IPS-18a (cell line): ENCODE measurements around the gene SPG7.

Experiments
- H3K27ac ChIP-seq: one replicate; pipeline ENCODE4 v1.5.1; 2013; ENCODE audit warnings: low read length
- H3K27me3 ChIP-seq: one replicate; pipeline ENCODE4 v1.6.1; 2013; ENCODE audit warnings: mild to moderate bottlenecking, low read length; ENCODE audit not compliant: control insufficient read depth, insufficient read depth
- H3K36me3 ChIP-seq: one replicate; pipeline ENCODE4 v1.6.1; 2013; ENCODE audit warnings: low read depth, low read length; ENCODE audit not compliant: control insufficient read depth
- H3K4me1 ChIP-seq: one replicate; pipeline ENCODE4 v1.6.1; 2013; ENCODE audit warnings: low read depth, low read length; ENCODE audit not compliant: control insufficient read depth
- H3K4me3 ChIP-seq: one replicate; pipeline ENCODE4 v1.5.1; 2013; ENCODE audit warnings: low read length
- H3K9ac ChIP-seq: one replicate; pipeline ENCODE4 v1.6.1; 2013; ENCODE audit warnings: mild to moderate bottlenecking, low read length, moderate library complexity
- H3K9me3 ChIP-seq: one replicate; pipeline ENCODE4 v1.6.1; 2013; ENCODE audit warnings: low read depth, low read length; ENCODE audit not compliant: control insufficient read depth

The SPG7 gene

GRCh38 chr16:89600956-89601355, 92.8 kb downstream of the SPG7 start:
- Histone ChIP-seq H3K4me1 (peaks cover 3% of the 10 kb centered on the region), H3K4me3 (no peak overlapping the region), H3K27me3 (no peaks in the 10 kb centered on the region), H3K9ac (no peak overlapping the region), H3K36me3 (no peaks in the 10 kb centered on the region), H3K9me3 (no peaks in the 10 kb centered on the region), H3K27ac (no peak overlapping the region)

- Histone ChIP-seq H3K9me3 (no peaks in the 10 kb centered on the region), H3K4me3 (no peak overlapping the region), H3K36me3 (no peaks in the 10 kb centered on the region), H3K9ac (no peak overlapping the region), H3K27me3 (no peaks in the 10 kb centered on the region), H3K4me1 (peaks cover 3% of the 10 kb centered on the region), H3K27ac (no peak overlapping the region)
Observed at GRCh38 chr16:89601906-89602272, 93.7 kb downstream of the SPG7 start.

GRCh38 chr16:89602273-89602951, 94.2 kb downstream of the SPG7 start:
- H3K9ac ChIP-seq: no peak overlapping the region

GRCh38 chr16:89602952-89603590, 94.9 kb downstream of the SPG7 start:
- Histone ChIP-seq H3K27ac (no peak overlapping the region), H3K27me3 (no peaks in the 10 kb centered on the region), H3K4me3 (no peak overlapping the region), H3K9me3 (no peaks in the 10 kb centered on the region), H3K36me3 (no peaks in the 10 kb centered on the region), H3K4me1 (peaks cover 3% of the 10 kb centered on the region), H3K9ac (no peak overlapping the region)

More at GRCh38 chr16:89602273-89602951, 94.2 kb downstream of the SPG7 start:
- Histone ChIP-seq H3K27ac (no peak overlapping the region), H3K27me3 (no peaks in the 10 kb centered on the region), H3K4me1 (peaks cover 3% of the 10 kb centered on the region), H3K4me3 (no peak overlapping the region), H3K36me3 (no peaks in the 10 kb centered on the region), H3K9me3 (no peaks in the 10 kb centered on the region)

- H3K4me1 ChIP-seq: peaks cover 3% of the 10 kb centered on the region
- H3K4me3 ChIP-seq: no peak overlapping the region
- H3K9me3 ChIP-seq: no peaks in the 10 kb centered on the region
- no peaks in the 10 kb centered on the region for H3K36me3 ChIP-seq
- no peak overlapping the region for H3K9ac ChIP-seq
- H3K27me3 ChIP-seq: no peaks in the 10 kb centered on the region
- H3K27ac ChIP-seq: no peak overlapping the region
Observed at GRCh38 chr16:89604764-89605163, 96.6 kb downstream of the SPG7 start.

GRCh38 chr16:89605186-89605970, 97.2 kb downstream of the SPG7 start:
- H3K9me3 ChIP-seq: no peaks in the 10 kb centered on the region
- peaks cover 3% of the 10 kb centered on the region for H3K4me1 ChIP-seq
- no peaks in the 10 kb centered on the region for H3K36me3 ChIP-seq
- no peak overlapping the region for H3K27ac ChIP-seq
- no peaks in the 10 kb centered on the region for H3K27me3 ChIP-seq
- H3K4me3 ChIP-seq: no peak overlapping the region
- no peak overlapping the region for H3K9ac ChIP-seq

- H3K36me3 ChIP-seq: no peaks in the 10 kb centered on the region
- no peaks in the 10 kb centered on the region for H3K27me3 ChIP-seq
- H3K27ac ChIP-seq: no peak overlapping the region
- no peak overlapping the region for H3K9ac ChIP-seq
- H3K9me3 ChIP-seq: no peaks in the 10 kb centered on the region
- H3K4me3 ChIP-seq: no peak overlapping the region
- H3K4me1 ChIP-seq: peaks cover 3% of the 10 kb centered on the region
Observed at GRCh38 chr16:89606006-89606405, 97.8 kb downstream of the SPG7 start.
